ENCODE measurements around the gene AUTS2.

- no peak for TF ChIP-seq CTCF (IDR thresholded peaks at IDR 0.05)
- no peak for TF ChIP-seq POLR2AphosphoS5 (IDR thresholded peaks at IDR 0.05)
- no peak for TF ChIP-seq EP300 (IDR thresholded peaks at IDR 0.05; ENCODE audit: low read depth)
- no peak for TF ChIP-seq POLR2A (IDR thresholded peaks at IDR 0.05)
Observed at GRCh38 chr7:69929622-69930021, 331.3 kb downstream of the AUTS2 start.
